Measurements from ENCODE around the gene INPP4B.

DNA sequence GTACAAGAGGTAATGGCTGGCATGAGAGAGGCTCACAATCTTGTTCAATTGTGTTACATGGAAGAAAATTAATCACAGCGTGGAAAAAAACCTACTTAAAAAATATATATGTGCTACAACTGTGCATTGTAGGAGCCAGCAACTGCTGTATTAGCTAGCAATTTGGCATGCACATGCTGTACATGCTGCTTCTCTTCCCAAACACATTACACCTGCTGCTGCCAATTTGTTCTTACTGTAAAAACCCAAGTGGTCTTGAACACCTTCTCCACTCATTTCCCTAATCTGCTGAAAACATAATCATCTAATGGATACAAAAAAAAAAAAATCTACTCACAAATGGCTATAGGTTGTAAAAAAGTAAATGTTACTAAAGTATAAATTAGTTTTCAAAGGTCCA lies 264.2 kb downstream of the INPP4B start:
- TF ChIP-seq POLR2A (IDR thresholded peaks at IDR 0.05; ENCODE audit: low read depth, low read length) = no peak
- TF ChIP-seq SPI1 (IDR thresholded peaks at IDR 0.05; ENCODE audit: low read depth, low read length) = no peak
- TF ChIP-seq POLR2AphosphoS5 (IDR thresholded peaks at IDR 0.05; ENCODE audit: low read depth, low read length) = no peak
- no peak for TF ChIP-seq PAX5 (IDR thresholded peaks at IDR 0.05; ENCODE audit: insufficient read depth, low read length, severe bottlenecking)
- TF ChIP-seq POU2F2 (IDR thresholded peaks at IDR 0.05; ENCODE audit: low read depth, low read length) = no peak

Data from GM12891 (cell line).